Mucosa of rectum (tissue), 2 donors: Measurements from ENCODE around the gene KCNT1.

Experiments used
- H3K27ac ChIP-seq, 2 donors: one replicate each; pipeline ENCODE4 v1.7.0; 2013; ENCODE audit warnings: inconsistent platforms in 2 of 2, low read depth in 2 of 2, low read length in 2 of 2
- H3K27me3 ChIP-seq, 2 donors: one replicate each; pipeline ENCODE4 v1.7.0; 2013; ENCODE audit warnings: low read length in 2 of 2; ENCODE audit not compliant: control insufficient read depth in 2 of 2, insufficient read depth in 2 of 2
- H3K36me3 ChIP-seq, 2 donors: one replicate each; pipeline ENCODE4 v1.7.0; 2013; ENCODE audit warnings: low read length in 2 of 2; ENCODE audit not compliant: control insufficient read depth in 2 of 2, insufficient read depth in 2 of 2
- H3K4me1 ChIP-seq, 2 donors: one replicate each; pipeline ENCODE4 v1.7.0; 2013; ENCODE audit warnings: low read length in 2 of 2, mild to moderate bottlenecking in 1 of 2; ENCODE audit not compliant: control insufficient read depth in 2 of 2, insufficient read depth in 2 of 2
- H3K4me3 ChIP-seq, 2 donors: one replicate each; pipeline ENCODE4 v1.7.0; 2013; ENCODE audit warnings: low read length in 2 of 2
- H3K9ac ChIP-seq, 2 donors: one replicate each; pipeline ENCODE4 v1.7.0; 2013; ENCODE audit warnings: low read length in 2 of 2, low read depth in 1 of 2, mild to moderate bottlenecking in 1 of 2
- H3K9me3 ChIP-seq, 2 donors: one replicate each; pipeline ENCODE4 v1.7.0; 2013; ENCODE audit warnings: low read length in 2 of 2; ENCODE audit not compliant: control insufficient read depth in 2 of 2
- donor health status: healthy.
- donor health status: Normal muscosa, but diverticular disease.

Gene KCNT1

DNA sequence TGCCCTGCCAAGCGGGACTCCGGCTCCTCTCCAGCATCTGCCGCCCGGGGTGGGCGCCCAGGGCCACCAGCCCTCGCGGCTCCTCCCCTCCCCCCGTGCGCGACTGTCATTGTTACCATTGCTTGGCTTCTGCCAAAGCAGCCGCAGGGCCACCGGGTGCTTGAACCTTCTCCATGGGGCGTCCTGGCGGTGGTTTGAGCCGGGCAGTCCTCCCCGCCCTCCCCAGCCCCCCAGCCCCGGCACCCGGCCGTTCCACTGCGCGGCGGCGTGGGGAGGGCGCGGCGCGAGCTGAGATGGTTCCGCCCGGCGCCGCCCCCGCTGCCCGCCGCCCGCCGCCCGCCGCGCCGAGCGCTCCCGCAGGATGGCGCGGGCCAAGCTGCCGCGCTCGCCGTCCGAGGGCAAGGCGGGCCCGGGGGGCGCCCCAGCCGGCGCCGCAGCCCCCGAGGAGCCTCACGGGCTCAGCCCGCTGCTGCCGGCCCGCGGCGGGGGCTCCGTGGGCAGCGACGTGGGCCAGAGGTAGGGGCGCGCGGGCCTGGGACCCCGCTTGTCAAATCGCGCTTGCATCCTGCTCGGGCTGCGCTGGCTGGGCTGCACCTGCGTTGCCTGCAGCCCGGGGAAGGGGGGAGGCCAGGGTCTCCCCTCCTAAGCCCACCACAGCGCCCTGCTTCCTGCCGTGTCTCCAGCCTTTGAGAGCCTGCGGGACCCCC lies 34.4 kb downstream of the KCNT1 start:
- Histone ChIP-seq H3K9me3 (no peaks in the 10 kb centered on the region), H3K4me1 (no peaks in the 10 kb centered on the region), H3K27ac (no peak overlapping the region), H3K36me3 (no peaks in the 10 kb centered on the region), H3K9ac (no peak overlapping the region), H3K27me3 (peaks cover 3 to 4% of the 10 kb centered on the region in 2 donors), H3K4me3 (no peak overlapping the region)

DNA sequence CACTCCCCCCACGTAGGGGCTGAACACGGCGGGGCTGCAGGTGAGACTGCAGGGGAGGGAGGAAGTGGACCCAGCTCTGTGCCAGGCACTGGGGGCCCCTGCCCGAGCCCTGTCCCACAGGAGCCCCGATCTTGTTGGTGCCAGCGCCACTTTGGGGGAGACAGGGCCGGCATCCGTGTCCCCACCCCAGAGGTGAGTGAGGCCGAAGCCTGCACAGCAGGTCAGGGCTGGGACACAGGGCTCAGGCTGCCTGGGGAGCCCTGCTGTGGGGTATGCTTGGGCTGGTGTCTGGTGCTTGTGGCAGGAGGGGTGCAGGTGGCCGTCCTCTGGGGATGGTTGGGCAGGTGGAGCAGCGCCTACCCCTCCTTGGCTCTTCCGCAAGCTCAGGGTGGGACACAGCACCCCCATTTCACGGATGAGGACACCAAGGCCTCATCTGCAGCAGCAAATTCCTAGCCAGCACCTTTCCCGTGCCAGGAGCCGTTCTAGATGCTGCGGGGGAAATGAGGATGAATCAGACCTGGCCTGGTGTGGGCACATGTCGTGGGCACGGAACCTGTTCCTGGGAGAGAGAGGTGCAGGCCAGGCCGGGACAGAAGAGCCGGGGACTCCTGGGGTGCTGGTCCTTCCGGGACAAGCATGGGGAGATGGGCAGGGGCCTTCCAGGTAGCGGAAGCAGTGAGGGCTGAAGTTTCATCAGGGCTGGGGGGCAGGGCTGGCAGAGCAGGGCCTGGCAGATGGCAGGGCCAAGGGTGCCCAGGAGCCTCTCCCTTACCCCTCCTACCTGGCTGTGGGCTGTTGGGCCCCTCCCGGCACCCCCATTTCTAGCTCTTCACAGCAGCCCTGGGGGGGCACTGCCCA lies 35.2 kb downstream of the KCNT1 start:
- H3K9ac ChIP-seq = no peak overlapping the region
- no peaks in the 10 kb centered on the region for H3K4me1 ChIP-seq
- peaks cover 3 to 4% of the 10 kb centered on the region in 2 donors for H3K27me3 ChIP-seq
- H3K27ac ChIP-seq = no peak overlapping the region
- no peaks in the 10 kb centered on the region for H3K36me3 ChIP-seq
- no peaks in the 10 kb centered on the region for H3K9me3 ChIP-seq
- H3K4me3 ChIP-seq = no peak overlapping the region

DNA sequence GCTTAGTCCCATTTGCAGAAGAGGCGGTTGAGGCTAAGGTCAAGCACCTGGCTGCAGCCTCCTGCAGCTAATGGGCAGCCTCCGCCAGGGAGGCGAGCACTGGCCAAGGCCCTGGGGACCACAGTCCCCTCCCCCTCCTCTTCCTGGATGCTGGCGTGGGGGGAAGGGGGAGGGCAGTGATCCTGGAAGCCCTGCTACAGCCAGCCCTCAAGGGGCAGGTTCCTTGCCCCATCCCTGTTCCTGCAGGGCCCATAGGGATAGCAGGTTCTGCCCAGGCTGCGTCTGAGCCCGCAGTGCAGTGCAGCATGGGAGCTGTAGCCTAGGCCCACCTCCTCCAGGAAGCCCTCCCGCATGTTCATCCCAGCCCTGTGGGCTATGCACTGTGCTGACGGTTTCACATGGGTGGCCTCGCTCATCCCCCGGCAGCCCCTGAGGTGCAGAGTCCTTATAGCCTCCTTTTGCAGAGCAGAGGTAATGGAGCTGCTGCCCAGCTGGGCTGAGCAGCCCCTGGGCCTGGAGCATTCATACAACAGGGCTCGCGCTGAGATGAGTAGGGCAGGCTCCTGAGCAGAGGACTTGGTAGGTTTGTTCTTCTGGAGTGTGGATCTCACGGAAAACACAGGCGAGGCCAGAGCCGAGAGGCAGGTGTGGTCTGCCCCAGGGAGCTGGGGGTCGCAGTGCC lies 36.0 kb downstream of the KCNT1 start:
- Histone ChIP-seq H3K27me3 (peaks cover 3 to 4% of the 10 kb centered on the region in 2 donors), H3K27ac (no peak overlapping the region)

DNA sequence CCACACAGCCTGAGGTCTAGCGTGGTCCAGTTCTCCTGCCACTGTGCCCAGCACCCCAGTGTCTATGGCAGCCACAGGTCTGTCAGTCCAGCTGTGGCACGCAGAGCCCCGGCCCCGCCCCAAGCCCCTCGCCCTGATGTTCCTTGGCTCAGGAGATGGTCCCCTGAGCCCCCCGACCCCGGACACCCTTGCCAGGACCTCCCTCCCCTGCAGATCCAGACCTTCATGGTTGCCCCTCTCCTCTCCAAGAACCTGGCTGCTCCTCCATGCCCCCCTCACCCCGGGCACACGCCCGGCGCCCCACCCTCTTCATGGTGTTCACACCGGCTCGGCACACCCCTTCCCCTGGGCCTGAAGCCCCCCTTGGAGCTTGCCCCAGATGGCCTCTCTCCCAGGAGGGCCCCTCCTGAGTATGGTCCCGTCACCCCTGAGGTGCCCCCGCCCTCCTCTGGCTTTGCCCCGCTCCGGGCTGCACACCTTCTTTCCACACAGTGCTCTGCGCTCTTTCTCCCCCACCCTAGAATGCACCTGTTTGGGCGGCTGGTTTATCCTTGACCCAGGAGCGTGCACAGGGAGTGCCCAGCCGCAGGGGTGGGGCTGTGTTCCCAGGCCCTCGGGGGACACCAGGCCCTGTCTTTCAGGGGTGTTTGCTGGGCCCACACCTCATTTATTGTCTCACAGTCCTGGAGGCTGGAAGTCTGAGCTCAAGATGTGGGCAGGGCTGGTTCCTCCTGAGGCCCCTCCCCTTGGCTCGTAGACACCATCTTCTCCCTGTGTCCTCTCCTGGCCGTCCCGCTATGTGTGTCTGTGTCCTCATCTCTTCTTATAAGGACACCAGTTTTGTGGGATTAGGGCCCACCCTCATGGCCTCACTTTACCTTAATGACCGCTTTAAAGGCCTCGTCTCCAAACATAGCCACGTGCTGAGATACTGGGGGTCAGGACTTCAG lies 37.6 kb downstream of the KCNT1 start:
- H3K4me3 ChIP-seq = no peak overlapping the region
- H3K27ac ChIP-seq = no peak overlapping the region
- no peaks in the 10 kb centered on the region for H3K4me1 ChIP-seq
- peaks cover 3 to 4% of the 10 kb centered on the region in 2 donors for H3K27me3 ChIP-seq
- H3K9me3 ChIP-seq = no peaks in the 10 kb centered on the region
- H3K36me3 ChIP-seq = no peaks in the 10 kb centered on the region
- H3K9ac ChIP-seq = no peak overlapping the region

More for the DNA sequence above, 36.0 kb downstream of the KCNT1 start:
- Histone ChIP-seq H3K9me3 (no peaks in the 10 kb centered on the region), H3K4me1 (no peaks in the 10 kb centered on the region), H3K4me3 (no peak overlapping the region), H3K36me3 (no peaks in the 10 kb centered on the region), H3K9ac (no peak overlapping the region)

DNA sequence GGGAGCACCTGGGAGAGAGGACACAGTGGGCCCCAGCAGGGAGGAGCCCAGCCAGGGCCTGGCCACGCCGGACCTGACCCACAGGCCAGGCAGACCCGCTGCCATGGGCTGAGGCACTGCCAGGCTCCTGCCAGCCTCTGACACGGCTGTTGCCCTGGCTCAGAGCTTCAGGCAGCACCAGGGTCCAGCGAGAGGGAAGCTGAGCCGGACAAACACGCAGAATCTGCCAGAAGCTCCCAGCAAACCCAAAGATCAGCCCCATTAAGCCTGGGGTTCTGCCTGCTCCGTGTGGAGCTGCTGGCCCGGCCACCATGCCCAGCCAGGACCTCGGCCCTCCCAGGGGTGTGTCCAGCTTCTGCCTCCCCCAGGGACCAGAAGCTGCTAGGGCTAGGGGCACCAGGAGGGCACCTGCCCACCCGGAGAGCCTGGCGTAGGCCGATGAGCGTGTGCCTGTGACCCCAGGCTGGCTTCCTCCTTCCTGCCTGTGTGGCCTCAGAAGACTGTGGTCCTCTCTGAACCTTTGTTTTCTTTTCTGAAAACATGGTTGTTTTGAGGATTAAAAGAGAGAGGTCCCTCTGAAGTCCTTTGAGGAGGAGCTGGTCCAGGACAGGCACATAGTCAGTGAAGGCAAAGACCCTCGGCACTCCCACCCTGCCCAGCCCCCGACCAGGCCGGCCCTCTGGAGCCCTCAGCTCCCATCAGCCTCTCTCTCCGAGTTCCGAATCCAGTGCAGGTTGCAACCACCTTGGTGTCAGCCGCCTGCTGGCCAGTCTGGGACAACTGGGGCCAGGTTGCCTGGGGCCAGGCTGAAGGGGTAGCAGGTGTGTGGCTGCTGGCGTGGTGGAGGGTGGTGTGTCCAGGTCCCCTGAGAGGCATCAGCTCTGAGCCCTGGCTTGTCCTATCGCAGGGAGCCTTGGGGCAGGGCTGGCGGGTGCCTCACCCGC lies 39.6 kb downstream of the KCNT1 start:
- Histone ChIP-seq H3K4me1 (no peaks in the 10 kb centered on the region), H3K36me3 (no peaks in the 10 kb centered on the region), H3K4me3 (no peak overlapping the region), H3K9ac (no peak overlapping the region), H3K9me3 (no peaks in the 10 kb centered on the region), H3K27ac (no peak overlapping the region), H3K27me3 (peaks cover 3 to 4% of the 10 kb centered on the region in 2 donors)

DNA sequence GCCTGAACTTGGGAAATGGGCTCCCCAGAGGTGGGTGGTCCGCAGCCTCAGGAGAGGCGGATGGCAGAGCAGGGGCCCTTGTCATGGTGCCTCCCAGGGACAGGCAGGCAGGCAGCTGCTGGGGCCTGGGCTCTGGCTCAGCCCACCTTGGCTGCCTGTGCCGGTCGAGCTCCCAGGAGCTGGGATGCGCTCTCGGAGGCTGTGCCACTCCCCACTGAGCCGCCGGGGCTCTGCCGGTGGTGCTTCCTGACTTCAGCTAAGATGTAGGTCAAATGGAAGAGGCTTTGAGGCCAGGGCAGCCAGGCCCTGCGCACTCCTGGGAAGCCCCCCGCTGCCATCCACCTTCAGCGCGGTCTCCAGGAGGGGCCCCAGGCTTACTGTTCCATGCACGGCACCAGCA lies 41.0 kb downstream of the KCNT1 start:
- H3K4me3 ChIP-seq = no peak overlapping the region
- no peak overlapping the region for H3K27ac ChIP-seq
- H3K9ac ChIP-seq = no peak overlapping the region
- no peaks in the 10 kb centered on the region for H3K4me1 ChIP-seq
- H3K36me3 ChIP-seq = no peaks in the 10 kb centered on the region
- no peaks in the 10 kb centered on the region for H3K9me3 ChIP-seq
- peaks cover 0 to 3% of the 10 kb centered on the region in 2 donors for H3K27me3 ChIP-seq

DNA sequence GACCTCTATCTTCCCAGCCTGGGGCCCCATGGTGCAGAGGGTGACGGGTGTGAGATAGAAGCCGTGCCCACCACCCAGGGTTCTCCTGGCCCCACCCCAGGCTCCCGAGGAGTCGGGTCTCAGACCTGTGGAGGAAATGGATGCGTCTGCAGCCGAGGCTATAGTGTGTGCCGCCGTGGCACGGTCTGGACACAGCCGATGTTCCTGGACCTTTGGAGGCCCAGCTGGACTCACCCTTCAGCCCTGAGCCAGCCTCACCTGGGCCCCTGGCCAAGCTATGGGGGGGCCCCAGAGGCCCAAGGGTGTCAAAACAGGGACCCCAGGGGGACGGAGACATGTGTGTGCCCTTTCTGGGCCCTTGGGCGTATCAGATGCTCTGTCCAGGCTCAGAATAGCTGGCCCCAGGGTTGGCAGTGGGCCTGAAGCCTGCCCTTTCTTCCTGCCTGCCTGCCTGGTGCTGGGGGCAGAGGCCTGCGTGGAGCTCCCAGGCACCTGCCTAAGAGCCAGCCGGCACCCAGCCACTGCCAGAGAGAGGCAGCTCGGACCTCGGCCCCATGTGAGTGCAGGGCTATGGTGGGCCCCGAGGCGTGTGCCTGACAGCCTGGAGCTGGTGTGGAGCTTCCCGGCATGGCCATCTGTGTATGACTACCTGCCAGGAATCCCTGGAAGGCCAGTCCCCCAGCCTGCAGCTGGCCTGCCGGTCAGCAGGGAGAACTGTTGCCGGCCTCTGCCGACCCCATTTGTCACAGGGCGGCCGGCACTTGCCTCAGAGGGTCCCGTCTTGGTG lies 41.8 kb downstream of the KCNT1 start:
- H3K27ac ChIP-seq = no peak overlapping the region
- no peaks in the 10 kb centered on the region for H3K9me3 ChIP-seq
- H3K4me3 ChIP-seq = no peak overlapping the region
- H3K9ac ChIP-seq = no peak overlapping the region
- no peaks in the 10 kb centered on the region for H3K36me3 ChIP-seq
- H3K27me3 ChIP-seq = peaks cover 0 to 3% of the 10 kb centered on the region in 2 donors
- no peaks in the 10 kb centered on the region for H3K4me1 ChIP-seq

DNA sequence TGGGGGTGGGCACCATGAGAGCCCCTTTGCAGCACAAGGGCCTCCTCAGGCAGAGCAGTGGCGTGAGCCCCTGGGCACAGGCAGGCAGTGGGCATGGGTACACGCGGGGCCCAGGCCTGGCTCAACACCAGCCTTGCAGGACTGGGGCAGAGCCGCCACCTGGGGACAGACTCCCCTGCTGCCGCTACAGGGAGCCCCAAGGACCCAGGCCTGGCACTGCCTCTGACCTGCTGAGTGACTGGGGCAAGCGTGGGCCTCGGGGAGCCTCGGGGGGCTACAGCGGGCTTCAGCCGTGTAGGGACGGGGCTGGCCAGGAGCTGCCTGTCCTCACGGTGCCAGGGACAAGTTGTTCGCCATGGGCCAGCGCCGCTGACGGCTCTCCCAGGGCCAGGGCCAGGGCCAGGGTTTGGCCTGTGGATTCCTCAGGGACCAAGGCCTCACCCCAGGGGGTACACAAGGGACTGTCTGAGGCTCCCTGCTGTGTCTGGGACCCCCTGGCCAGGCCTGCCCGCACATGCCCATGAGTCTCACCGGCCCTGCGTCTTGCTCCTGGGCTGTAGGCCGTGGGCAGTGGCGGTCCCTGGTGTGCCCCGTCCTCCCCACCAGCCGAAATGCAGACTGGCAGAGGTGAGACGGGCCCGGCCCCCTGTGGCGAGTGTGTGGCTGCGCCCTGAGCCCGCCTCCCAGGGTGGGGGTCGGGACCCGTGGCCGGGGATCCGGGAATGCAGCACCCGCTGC lies 42.5 kb downstream of the KCNT1 start:
- Histone ChIP-seq H3K27me3 (peaks cover 0 to 3% of the 10 kb centered on the region in 2 donors), H3K4me1 (no peaks in the 10 kb centered on the region), H3K36me3 (no peaks in the 10 kb centered on the region), H3K9me3 (no peaks in the 10 kb centered on the region), H3K27ac (no peak overlapping the region), H3K9ac (no peak overlapping the region), H3K4me3 (no peak overlapping the region)
